Measurements from ENCODE around the gene PTPRU.
"Not testable (repeated sequence)": the region's sequence is repeated elsewhere in the genome, so short reads cannot be mapped to it uniquely, and the experiment has no call there.

The PTPRU gene

DNA sequence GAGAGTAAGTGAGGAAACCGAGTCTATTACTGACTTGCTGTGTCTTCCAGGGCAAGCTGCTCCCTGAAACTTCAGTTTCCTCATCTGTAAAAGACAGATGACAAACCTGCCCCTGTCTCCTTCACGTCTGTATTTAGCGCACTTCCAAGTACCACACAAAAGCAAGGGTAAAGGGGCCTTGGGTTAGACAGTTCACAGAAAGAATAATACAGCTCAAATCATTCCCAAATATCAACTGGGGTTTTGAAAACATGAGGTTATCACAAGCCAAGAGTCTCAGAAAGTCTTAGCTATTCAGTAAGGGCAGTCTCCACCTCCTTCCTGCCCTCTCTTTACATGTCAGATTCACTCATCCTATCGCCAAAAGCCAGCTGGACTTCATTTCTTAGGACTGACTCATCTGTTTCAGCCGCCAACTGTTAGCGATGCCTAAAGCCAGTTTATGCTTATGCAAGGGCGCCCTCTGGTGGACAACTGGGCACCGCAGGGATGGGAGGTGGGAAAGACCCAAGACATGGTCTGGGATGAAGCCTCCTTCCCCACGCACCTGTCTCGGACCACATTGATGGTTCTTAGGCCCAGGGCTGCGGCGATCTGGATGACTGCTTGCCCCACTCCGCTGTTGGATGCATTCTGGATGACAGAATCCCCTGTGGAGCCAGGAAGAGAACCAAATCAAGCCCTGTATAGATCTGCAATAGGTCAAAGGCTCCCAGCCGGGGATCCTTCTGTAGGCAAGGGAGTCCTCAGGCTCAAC is 33.6 kb upstream of the PTPRU start:
- Histone ChIP-seq H3K9me3 (ENCODE audit: control insufficient read depth, low read length) (no peaks in the 10 kb centered on the region), H3K4me3 (ENCODE audit: low read length) (no peak overlapping the region), H3K27me3 (replicated peaks; ENCODE audit: control insufficient read depth, insufficient read depth, low read length) (no peaks in the 10 kb centered on the region), H3K9ac (ENCODE audit: low read length) (peak overlapping the region; percentile 68), H3K4me1 (ENCODE audit: control insufficient read depth, insufficient read depth, low read length) (peaks cover 12% of the 10 kb centered on the region), H3K36me3 (ENCODE audit: control insufficient read depth, insufficient read depth, low read length, severe bottlenecking) (peaks cover 70% of the 10 kb centered on the region)
- peak; percentile 100 for DNase-seq (ENCODE audit: low read depth)

DNA sequence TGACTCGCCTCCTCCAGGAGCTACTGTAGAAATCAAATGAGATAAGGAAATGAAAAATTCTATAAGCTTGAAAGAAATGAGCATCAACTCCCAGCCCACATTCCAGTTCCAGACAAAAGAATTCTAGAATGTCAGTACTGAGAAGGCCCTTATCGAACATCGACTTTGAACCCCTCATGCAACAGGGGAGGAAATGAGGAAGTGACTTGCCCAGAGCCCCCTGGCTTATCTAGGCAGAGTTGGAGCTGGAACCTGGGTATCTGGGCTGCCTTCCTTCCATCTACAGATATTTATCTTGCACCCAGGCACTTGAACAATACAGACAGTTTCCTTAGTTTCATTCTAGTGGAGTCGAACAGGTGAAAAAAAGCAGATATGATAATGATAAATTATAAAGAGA is 27.9 kb upstream of the PTPRU start:
- Histone ChIP-seq H3K27me3 (replicated peaks; ENCODE audit: control insufficient read depth, insufficient read depth, low read length) (no peaks in the 10 kb centered on the region), H3K36me3 (ENCODE audit: control insufficient read depth, insufficient read depth, low read length, severe bottlenecking) (peaks cover 74% of the 10 kb centered on the region), H3K9me3 (ENCODE audit: control insufficient read depth, low read length) (no peaks in the 10 kb centered on the region), H3K4me1 (ENCODE audit: control insufficient read depth, insufficient read depth, low read length) (peaks cover 19% of the 10 kb centered on the region), H3K4me3 (ENCODE audit: low read length) (no peak overlapping the region), H3K9ac (ENCODE audit: low read length) (no peak overlapping the region)
- DNase-seq (ENCODE audit: low read depth) = no peak

DNA sequence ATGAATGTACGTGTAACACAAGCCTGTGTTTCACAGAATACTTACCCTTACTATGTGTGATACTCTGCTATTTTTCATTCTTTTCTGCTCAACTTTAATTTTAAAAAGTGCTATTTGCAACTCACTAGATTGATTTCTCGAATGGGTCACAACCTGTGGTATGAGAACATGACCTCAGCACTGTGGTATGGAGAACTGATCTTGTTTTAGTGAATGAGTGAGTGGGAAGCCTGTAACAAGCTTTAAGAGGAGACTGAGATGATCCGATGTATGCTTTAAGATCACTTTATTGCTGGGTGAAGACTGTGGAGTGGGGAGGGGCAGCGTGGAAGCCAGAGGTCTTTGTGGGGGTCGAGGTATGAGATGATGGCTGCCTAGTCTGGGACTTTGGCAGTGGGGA is 27.1 kb upstream of the PTPRU start:
- H3K9ac ChIP-seq (ENCODE audit: low read length) = no peak overlapping the region
- H3K9me3 ChIP-seq (ENCODE audit: control insufficient read depth, low read length) = no peaks in the 10 kb centered on the region
- peak; percentile 28 for DNase-seq (ENCODE audit: low read depth)
- peaks cover 19% of the 10 kb centered on the region for H3K4me1 ChIP-seq (ENCODE audit: control insufficient read depth, insufficient read depth, low read length)
- H3K36me3 ChIP-seq (ENCODE audit: control insufficient read depth, insufficient read depth, low read length, severe bottlenecking) = peaks cover 71% of the 10 kb centered on the region
- no peak overlapping the region for H3K4me3 ChIP-seq (ENCODE audit: low read length)
- H3K27me3 ChIP-seq (replicated peaks; ENCODE audit: control insufficient read depth, insufficient read depth, low read length) = no peaks in the 10 kb centered on the region

DNA sequence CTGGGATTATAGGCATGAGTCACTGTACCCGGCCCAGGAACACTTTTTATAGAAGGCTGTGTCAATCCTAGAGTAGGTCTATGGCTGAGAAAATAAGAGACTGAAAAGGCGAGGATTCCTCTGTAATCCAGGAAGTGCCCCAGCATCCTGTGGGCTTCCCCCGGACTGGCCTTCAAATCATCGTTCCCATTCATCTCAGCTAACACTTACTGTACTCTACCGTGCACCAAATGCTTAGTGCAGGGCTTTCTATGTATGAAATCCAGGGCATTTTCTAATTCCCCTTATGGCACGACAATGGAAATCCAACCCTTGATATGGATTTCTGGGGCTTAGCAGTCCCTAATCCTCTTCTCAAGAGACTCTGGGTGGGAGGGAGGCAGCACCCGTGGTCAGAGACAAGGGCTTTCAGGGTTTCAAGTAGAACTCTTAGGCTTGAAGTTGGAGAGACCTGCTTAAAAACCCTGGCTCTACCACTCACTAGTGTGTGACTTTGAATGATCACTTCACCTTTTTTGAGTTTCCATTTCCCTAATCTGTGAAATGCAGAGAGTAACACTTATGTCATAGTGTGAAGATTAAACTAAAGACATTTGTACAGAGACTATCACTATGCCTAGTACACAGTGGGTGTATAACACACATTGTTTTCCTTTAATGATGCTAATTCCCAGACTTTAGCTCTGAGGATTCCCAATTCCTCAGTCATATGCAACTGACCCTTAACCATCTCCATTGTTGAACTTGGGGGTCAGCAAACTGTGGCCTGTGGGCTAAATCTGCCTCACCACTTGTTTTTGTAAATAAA is 25.8 kb upstream of the PTPRU start:
- Histone ChIP-seq H3K4me1 (ENCODE audit: control insufficient read depth, insufficient read depth, low read length) (peaks cover 19% of the 10 kb centered on the region), H3K9ac (ENCODE audit: low read length) (no peak overlapping the region), H3K4me3 (ENCODE audit: low read length) (no peak overlapping the region), H3K36me3 (ENCODE audit: control insufficient read depth, insufficient read depth, low read length, severe bottlenecking) (peaks cover 75% of the 10 kb centered on the region), H3K27me3 (replicated peaks; ENCODE audit: control insufficient read depth, insufficient read depth, low read length) (no peaks in the 10 kb centered on the region), H3K9me3 (ENCODE audit: control insufficient read depth, low read length) (no peaks in the 10 kb centered on the region)
- no peak for DNase-seq (ENCODE audit: low read depth)

DNA sequence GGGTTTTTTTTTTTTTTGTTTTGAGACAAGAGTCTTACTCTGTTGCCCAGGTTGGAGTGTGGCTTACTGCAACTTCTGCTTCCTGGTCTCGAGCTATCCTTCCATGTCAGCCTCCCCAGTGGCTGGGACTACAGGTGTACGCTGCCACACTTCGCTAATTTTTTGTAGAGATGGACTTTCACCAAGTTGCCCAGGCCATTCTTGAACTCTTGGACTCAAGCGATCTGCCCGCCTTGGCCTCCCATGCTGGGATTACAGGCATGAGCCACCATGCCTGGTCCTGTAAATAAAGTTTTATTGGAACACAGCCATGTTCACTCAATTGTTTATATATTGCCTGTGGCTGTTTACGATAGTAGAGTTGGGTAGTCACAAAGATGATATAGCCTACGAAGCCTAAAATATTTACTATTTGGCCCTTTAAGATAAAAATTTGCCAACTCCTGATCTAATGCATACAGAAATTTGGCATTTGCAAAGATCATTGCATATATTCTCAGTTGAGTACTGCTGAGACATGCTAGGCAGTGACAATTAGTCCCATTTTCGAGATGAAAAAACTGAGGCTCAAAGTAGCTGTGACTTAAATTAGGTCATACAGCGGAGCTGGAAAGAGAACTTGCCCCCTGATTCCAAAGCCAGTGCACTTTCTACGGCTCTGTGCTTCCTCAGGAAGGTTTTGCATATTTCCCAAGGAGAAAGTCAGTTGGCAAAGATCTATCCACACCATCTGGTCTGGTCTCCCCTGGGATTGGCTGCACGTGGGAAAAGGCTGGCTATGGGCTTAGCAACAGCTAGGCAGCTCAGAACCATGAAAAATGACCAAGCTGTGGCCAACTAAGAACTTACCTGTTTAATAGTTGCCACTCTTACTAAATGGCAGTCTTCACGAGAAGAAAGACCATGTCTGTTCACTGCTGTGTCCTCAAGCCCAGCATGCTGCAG is 25.0 kb upstream of the PTPRU start:
- no peak for DNase-seq (ENCODE audit: low read depth)
- H3K36me3 ChIP-seq (ENCODE audit: control insufficient read depth, insufficient read depth, low read length, severe bottlenecking) = peaks cover 73% of the 10 kb centered on the region
- H3K9me3 ChIP-seq (ENCODE audit: control insufficient read depth, low read length) = no peaks in the 10 kb centered on the region
- H3K27me3 ChIP-seq (replicated peaks; ENCODE audit: control insufficient read depth, insufficient read depth, low read length) = no peaks in the 10 kb centered on the region
- H3K4me1 ChIP-seq (ENCODE audit: control insufficient read depth, insufficient read depth, low read length) = peaks cover 19% of the 10 kb centered on the region
- H3K4me3 ChIP-seq (ENCODE audit: low read length) = no peak overlapping the region
- H3K9ac ChIP-seq (ENCODE audit: low read length) = no peak overlapping the region

DNA sequence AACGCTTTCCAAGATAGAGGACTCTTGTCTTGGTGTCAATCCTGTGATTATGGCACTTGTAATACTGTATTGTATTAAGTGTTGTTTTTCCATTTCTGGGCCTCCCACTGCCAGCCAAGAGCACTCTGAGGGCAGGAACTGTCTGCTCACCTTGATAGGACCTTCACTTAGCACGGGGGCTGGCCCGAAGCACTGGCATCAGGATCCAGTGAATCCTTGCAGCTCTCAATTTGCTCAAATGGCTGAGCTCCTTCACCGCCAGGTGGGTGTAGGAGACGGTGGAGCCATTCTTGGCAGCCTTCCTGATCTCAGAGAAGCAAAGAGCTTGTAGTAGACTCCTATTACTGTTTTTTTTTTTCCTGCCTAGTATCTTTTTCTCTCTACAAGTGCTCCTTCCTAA is 23.3 kb upstream of the PTPRU start:
- H3K27me3 ChIP-seq (replicated peaks; ENCODE audit: control insufficient read depth, insufficient read depth, low read length) = no peaks in the 10 kb centered on the region
- no peak overlapping the region for H3K4me3 ChIP-seq (ENCODE audit: low read length)
- peaks cover 25% of the 10 kb centered on the region for H3K4me1 ChIP-seq (ENCODE audit: control insufficient read depth, insufficient read depth, low read length)
- no peaks in the 10 kb centered on the region for H3K9me3 ChIP-seq (ENCODE audit: control insufficient read depth, low read length)
- H3K9ac ChIP-seq (ENCODE audit: low read length) = no peak overlapping the region
- DNase-seq (ENCODE audit: low read depth) = no peak
- peaks cover 68% of the 10 kb centered on the region for H3K36me3 ChIP-seq (ENCODE audit: control insufficient read depth, insufficient read depth, low read length, severe bottlenecking)

DNA sequence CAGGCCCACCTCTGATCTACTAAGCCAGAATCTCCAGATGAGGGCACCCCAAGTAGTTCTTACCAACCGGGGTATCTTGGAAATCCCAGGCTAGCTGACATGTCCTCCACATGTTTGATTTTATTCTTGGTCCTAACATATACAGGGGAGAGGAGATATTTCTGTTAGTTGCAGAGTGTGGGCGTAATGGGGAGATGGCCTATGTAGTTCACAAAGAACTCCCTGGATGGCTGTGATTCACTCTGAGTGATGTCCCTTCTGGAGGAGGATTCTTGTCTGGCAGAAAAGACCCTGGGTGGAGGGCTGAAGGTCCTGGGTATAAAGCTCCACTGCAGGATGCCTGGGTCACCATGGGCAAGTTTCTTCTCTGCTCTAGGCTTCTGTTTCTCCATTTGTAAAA is 18.7 kb upstream of the PTPRU start:
- Histone ChIP-seq H3K4me1 (ENCODE audit: control insufficient read depth, insufficient read depth, low read length) (peaks cover 16% of the 10 kb centered on the region), H3K36me3 (ENCODE audit: control insufficient read depth, insufficient read depth, low read length, severe bottlenecking) (peaks cover 42% of the 10 kb centered on the region), H3K4me3 (ENCODE audit: low read length) (no peak overlapping the region), H3K9me3 (ENCODE audit: control insufficient read depth, low read length) (no peaks in the 10 kb centered on the region), H3K9ac (ENCODE audit: low read length) (no peak overlapping the region), H3K27me3 (replicated peaks; ENCODE audit: control insufficient read depth, insufficient read depth, low read length) (no peaks in the 10 kb centered on the region)
- DNase-seq (ENCODE audit: low read depth) = no peak

DNA sequence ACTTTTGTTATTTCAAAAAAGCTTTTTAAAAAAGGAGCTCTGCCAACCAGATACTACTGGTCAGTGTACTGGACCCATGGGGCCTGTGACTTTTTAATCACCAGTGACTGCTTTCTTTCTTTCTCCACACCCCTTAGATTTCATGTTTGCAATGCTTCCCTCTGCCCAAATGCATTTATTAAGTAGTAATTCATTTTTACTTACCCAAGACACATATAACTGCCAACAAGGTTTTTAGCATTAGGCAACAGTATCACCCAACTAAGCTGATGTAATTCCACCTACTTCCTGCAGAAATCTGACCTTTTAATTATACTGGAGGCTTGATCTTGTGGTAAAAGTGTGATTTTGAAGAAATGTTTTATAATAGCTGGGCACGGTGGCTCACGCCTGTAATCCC is 18.1 kb upstream of the PTPRU start:
- no peaks in the 10 kb centered on the region for H3K9me3 ChIP-seq (ENCODE audit: control insufficient read depth, low read length)
- peaks cover 16% of the 10 kb centered on the region for H3K4me1 ChIP-seq (ENCODE audit: control insufficient read depth, insufficient read depth, low read length)
- no peak overlapping the region for H3K9ac ChIP-seq (ENCODE audit: low read length)
- H3K27me3 ChIP-seq (replicated peaks; ENCODE audit: control insufficient read depth, insufficient read depth, low read length) = no peaks in the 10 kb centered on the region
- H3K36me3 ChIP-seq (ENCODE audit: control insufficient read depth, insufficient read depth, low read length, severe bottlenecking) = peaks cover 42% of the 10 kb centered on the region
- H3K4me3 ChIP-seq (ENCODE audit: low read length) = no peak overlapping the region
- DNase-seq (ENCODE audit: low read depth) = no peak

DNA sequence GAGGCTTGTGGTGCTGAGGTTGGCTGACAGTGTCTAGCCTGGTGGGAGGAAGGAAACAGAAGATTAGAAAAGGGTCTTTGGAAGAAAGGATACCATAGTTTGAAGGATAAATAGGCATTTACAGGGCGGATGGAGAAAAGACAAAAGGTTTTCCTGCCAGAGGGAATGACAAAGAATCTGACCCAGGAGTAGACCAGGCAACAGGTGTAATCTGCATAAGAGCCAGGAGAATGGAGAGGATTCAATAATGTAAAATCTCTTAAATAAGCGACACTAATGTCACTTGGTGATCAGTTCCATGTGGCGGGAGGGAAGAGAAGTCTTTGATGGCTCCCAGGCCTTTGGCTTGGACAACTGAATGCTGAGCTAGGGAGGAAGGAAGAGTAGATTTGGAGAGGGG is 15.0 kb upstream of the PTPRU start:
- H3K9me3 ChIP-seq (ENCODE audit: control insufficient read depth, low read length) = no peaks in the 10 kb centered on the region
- peaks cover 28% of the 10 kb centered on the region for H3K36me3 ChIP-seq (ENCODE audit: control insufficient read depth, insufficient read depth, low read length, severe bottlenecking)
- H3K27me3 ChIP-seq (replicated peaks; ENCODE audit: control insufficient read depth, insufficient read depth, low read length) = no peaks in the 10 kb centered on the region
- peaks cover 16% of the 10 kb centered on the region for H3K4me1 ChIP-seq (ENCODE audit: control insufficient read depth, insufficient read depth, low read length)
- no peak overlapping the region for H3K4me3 ChIP-seq (ENCODE audit: low read length)
- DNase-seq (ENCODE audit: low read depth) = no peak
- no peak overlapping the region for H3K9ac ChIP-seq (ENCODE audit: low read length)

DNA sequence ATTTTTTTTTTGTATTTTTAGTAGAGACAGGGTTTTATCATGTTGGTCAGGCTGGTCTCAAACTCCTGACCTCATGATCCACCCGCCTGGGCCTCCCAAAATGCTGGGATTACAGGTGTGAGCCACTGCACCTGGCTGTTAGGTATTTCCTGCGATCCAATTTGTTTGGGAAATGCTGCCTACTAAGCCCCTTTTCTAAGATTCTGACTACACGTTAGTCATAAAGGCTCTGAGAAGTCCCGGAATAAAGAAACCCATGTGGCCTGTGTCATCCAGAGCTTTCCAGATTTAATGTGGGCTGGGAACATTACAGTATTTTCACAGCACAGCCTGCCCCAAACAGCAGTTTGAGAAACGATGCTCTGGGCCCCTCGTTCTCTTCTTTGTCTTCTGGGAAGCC is 14.1 kb upstream of the PTPRU start:
- not testable (repeated sequence) for H3K27me3 ChIP-seq (replicated peaks; ENCODE audit: control insufficient read depth, insufficient read depth, low read length); H3K4me3 ChIP-seq (ENCODE audit: low read length); DNase-seq (ENCODE audit: low read depth); H3K9ac ChIP-seq (ENCODE audit: low read length); H3K9me3 ChIP-seq (ENCODE audit: control insufficient read depth, low read length)
- peaks cover 28% of the 10 kb centered on the region for H3K36me3 ChIP-seq (ENCODE audit: control insufficient read depth, insufficient read depth, low read length, severe bottlenecking)
- peaks cover 17% of the 10 kb centered on the region for H3K4me1 ChIP-seq (ENCODE audit: control insufficient read depth, insufficient read depth, low read length)

DNA sequence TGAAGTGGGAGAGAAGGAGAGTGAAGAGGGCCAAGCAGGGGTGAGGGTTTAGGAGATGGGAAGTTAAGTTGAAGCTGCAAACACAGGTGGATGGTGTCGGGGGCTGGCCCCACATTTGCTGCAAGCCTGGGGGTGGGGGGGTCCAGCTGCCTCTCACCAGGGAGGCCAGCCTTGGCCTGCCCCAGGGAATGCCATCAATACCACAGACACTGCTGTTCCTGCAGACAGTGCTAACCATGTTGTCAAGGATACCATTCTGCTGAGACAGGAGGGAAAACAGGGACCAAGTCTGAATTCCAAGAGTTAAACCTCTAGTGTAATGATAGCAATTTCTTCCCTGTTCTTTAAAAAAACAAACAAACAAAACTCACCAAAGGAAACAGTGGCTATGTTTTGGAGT is 13.6 kb upstream of the PTPRU start:
- no peak overlapping the region for H3K9ac ChIP-seq (ENCODE audit: low read length)
- no peaks in the 10 kb centered on the region for H3K27me3 ChIP-seq (replicated peaks; ENCODE audit: control insufficient read depth, insufficient read depth, low read length)
- no peaks in the 10 kb centered on the region for H3K9me3 ChIP-seq (ENCODE audit: control insufficient read depth, low read length)
- peaks cover 17% of the 10 kb centered on the region for H3K4me1 ChIP-seq (ENCODE audit: control insufficient read depth, insufficient read depth, low read length)
- no peak overlapping the region for H3K4me3 ChIP-seq (ENCODE audit: low read length)
- no peak for DNase-seq (ENCODE audit: low read depth)
- H3K36me3 ChIP-seq (ENCODE audit: control insufficient read depth, insufficient read depth, low read length, severe bottlenecking) = peaks cover 28% of the 10 kb centered on the region

All from adipocyte (in vitro differentiated cells).